Natural killer cell treated with Interleukin-12 subunit alpha and Interleukin-12 subunit beta and Interleukin-15 and Interleukin-18, amount 100 ng/mL, for 72 hours (primary cell): ENCODE data around the gene SMIM8. TPM values are rescaled to one million over a fixed set of nuclear protein-coding genes. Genes with fewer than 3 reads are reported as not detected.
"Not testable (repeated sequence)": the region's sequence is repeated elsewhere in the genome, so short reads cannot be mapped to it uniquely, and the experiment has no call there.

Experiments used
- ATAC-seq, 2 donors: fragments of 150-1000 bp; cut with Tn5 transposase in 1 of 2; sonication (Bioruptor Pico), chemical (Tn5 transposase) in 1 of 2; 2 replicates each; pipeline ENCODE4 v1.10.0; 2021
- DNase-seq: peaks from one replicate; pipeline ENCODE4 v3.0.0; 2022; ENCODE audit warnings: low spot score
- H3K27ac Mint-ChIP-seq, 2 donors: 1 replicate in 1 of 2; 2 replicates in 1 of 2; pipeline ENCODE4 v1.8.0; 2022; ENCODE audit warnings: mixed read lengths in 2 of 2, mild to moderate bottlenecking in 1 of 2, moderate library complexity in 1 of 2
- H3K27me3 Mint-ChIP-seq, 2 donors: 1 replicate in 1 of 2; 2 replicates in 1 of 2; pipeline ENCODE4 v1.8.0; 2022; ENCODE audit warnings: mixed read lengths in 2 of 2
- H3K36me3 Mint-ChIP-seq: one replicate; pipeline ENCODE4 v1.8.0; 2022; ENCODE audit warnings: mixed read lengths
- H3K4me1 Mint-ChIP-seq, 2 donors: 1 replicate in 1 of 2; 2 replicates in 1 of 2; pipeline ENCODE4 v1.8.0; 2022; ENCODE audit warnings: low read depth in 2 of 2, mixed read lengths in 2 of 2, mild to moderate bottlenecking in 1 of 2
- H3K4me3 Mint-ChIP-seq: one replicate; pipeline ENCODE4 v1.8.0; 2022; ENCODE audit warnings: mixed read lengths
- H3K9me3 Mint-ChIP-seq: 2 replicates; pipeline ENCODE4 v1.8.0; 2022; ENCODE audit warnings: mixed read lengths
- total RNA-seq, 2 donors: library from RNA; stranded (reverse); gene quantifications; one replicate each; pipeline ENCODE4 v1.2.3, GENCODE V29; 2022

Gene SMIM8, protein sequence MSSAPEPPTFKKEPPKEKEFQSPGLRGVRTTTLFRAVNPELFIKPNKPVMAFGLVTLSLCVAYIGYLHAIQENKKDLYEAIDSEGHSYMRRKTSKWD
- total RNA-seq, result 1 to 10 TPM; 7.4 to 9.1 TPM

DNA sequence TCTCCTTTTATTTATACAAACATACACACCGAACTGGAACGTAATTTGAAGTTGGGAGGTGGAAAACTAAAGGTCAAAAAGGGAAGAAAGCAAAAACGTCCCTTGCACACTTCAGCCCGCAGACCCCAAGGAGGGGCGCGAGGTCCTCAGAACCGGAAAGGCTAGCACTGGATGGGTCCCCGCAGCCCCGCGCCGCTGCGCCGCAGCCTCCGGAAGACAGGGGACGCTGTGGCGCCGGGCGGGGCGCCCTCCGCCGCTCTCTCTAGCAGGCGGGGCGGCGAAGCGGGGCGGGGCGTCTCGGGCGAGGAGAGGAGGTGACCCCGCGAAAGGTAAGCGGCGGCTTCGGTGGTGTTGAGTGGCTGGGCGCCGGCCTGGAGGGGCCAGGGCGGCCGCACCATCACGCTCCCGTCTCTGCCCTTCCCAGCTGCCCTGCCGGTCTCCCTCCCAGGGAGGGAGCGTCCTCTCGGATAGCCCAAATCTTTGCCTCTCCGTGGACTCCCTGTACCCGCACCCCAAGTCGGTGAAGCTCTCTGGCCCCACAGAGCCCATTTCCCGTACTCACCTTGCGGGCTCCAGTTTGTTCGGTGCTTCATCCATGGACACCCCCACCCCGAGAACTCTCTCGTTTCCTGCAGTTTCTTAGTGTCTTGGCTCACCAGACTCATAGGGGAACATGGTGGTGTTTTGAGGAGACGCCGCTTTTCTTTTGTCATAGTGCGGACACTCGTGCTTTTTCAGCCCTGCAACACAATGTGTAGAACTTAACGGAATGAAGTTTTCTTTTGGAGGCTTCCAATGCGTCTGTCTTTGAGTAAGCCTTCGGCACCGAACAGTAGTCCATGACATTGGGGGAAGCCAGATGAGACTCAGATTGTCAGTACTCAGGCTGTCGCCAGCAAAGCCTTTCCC is at the start of gene SMIM8:
SMIM8 (plus strand) TSS at position 285 of the 909 bp plus-strand sequence. CDS start 14,444 bp downstream, outside the sequence.
- peaks cover 7% of the 10 kb centered on the region for H3K36me3 Mint-ChIP-seq
- DNase-seq, result peak; percentile 88
- peak; percentile 100 for ATAC-seq
- H3K4me3 Mint-ChIP-seq, result peak within 1 kb of the TSS; percentile 99
- H3K27me3 Mint-ChIP-seq, result peaks cover 7 to 15% of the 10 kb centered on the region in 2 donors
- peaks cover 7% of the 10 kb centered on the region for H3K9me3 Mint-ChIP-seq
- H3K4me1 Mint-ChIP-seq, result peaks cover 9 to 14% of the 10 kb centered on the region in 2 donors
- H3K27ac Mint-ChIP-seq, result peak within 1 kb of the TSS; percentile 80 to 92

DNA sequence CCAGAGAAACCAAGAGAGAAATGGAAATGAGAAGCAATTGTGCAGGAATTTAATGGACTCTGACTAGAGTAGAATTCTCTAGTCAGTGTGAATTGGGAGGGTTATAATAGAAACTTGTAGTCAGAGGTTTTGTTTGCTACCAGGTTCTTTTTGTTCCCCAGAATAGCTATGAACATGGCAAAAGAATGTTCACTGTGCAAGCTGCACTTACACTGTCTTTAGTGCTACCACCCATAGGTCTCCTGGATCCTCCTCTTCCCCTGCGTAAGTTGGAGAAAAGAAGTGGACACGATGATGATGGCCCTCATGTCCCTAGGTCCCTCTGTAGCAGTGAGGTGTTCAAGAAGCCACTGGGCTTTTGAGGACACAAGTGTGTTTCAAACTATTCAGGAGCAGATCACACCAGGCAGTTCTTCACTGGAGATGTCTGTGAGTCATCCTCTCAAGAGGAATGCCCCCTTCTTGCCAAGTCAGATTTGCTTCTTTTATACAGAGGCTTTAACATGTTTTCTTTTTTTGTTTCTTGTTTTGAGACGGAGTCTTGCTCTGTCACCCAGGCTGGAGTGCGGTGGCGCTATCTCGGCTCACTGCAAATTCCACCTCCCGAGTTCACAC is 47.6 kb upstream of the SMIM8 start:
- H3K27me3 Mint-ChIP-seq, result no peaks in the 10 kb centered on the region
- ATAC-seq (no peak), DNase-seq (no peak)
- H3K9me3 Mint-ChIP-seq, result peaks cover 3% of the 10 kb centered on the region
- peaks cover 0 to 4% of the 10 kb centered on the region in 2 donors for H3K4me1 Mint-ChIP-seq
- H3K36me3 Mint-ChIP-seq, result no peaks in the 10 kb centered on the region
- H3K27ac Mint-ChIP-seq, result no peak overlapping the region
- no peak overlapping the region for H3K4me3 Mint-ChIP-seq

DNA sequence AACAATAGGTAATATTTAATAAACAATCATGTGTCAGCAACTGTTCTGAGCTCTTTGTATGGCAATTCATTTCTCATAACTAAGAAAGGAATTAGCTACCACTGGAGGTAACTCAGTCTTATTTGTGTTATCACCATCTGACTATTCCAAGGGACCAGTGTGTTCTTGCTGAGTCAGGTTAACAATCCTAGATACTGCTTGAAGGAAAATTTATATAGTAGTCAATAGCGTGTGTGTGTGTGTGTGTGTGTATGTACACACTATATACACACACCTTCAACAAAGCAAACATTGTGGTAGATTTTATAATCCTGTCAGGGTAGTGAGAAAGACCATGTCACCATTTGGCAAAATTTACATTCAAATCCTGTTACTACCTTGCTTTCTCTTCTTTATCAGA is 45.8 kb upstream of the SMIM8 start:
- H3K4me1 Mint-ChIP-seq, result peaks cover 0 to 4% of the 10 kb centered on the region in 2 donors
- H3K9me3 Mint-ChIP-seq, result peaks cover 3% of the 10 kb centered on the region
- H3K36me3 Mint-ChIP-seq, result no peaks in the 10 kb centered on the region
- ATAC-seq, result no peak
- no peaks in the 10 kb centered on the region for H3K27me3 Mint-ChIP-seq
- H3K4me3 Mint-ChIP-seq, result no peak overlapping the region
- no peak for DNase-seq
- H3K27ac Mint-ChIP-seq, result no peak overlapping the region

DNA sequence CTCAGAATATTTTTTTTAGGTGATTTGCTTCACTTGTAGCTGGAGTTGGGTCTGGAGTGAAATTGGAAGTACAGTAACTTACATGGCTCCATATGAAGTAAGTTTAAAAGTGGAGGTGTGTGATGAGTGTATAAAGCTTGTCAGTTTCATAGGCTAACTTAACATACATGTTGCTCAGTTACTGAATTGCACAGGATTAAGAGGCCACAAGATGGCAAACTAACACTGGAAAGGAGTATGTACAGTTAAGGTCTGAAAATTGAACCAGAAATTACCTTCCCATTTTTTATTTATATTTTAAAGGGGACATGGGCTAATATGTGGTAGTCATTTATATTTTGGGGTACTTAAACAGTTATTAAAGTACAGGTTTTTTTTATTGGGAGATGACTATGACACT is 45.3 kb upstream of the SMIM8 start:
- Mint-ChIP-seq H3K27ac (no peak overlapping the region), H3K27me3 (no peaks in the 10 kb centered on the region), H3K4me1 (peaks cover 0 to 4% of the 10 kb centered on the region in 2 donors), H3K9me3 (peaks cover 2% of the 10 kb centered on the region), H3K4me3 (no peak overlapping the region), H3K36me3 (no peaks in the 10 kb centered on the region)
- ATAC-seq (no peak), DNase-seq (no peak)

DNA sequence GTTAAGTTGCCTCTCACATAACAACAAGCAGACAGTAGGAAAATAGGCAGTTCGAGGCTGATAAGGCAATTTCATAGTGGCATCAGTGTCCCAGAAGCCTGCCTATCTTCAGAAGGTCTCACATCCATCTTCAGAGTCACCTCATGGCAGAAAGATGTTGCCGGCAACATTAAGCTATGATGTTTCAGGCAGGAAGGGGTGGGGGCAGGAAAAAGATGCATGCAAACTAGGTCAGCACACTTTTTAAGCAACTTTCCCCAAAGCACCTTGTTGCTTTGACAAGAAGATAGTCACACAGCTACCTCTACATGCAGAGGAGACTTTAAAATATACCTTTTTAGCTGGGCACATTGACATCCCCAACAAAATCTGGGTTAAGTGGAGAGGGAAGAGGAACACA is 43.2 kb upstream of the SMIM8 start:
- no peak overlapping the region for H3K4me3 Mint-ChIP-seq
- H3K36me3 Mint-ChIP-seq, result no peaks in the 10 kb centered on the region
- no peaks in the 10 kb centered on the region for H3K27me3 Mint-ChIP-seq
- H3K27ac Mint-ChIP-seq, result peak overlapping the region in 1 of 2 donors; percentile 30
- DNase-seq (no peak), ATAC-seq (no peak)
- no peaks in the 10 kb centered on the region for H3K9me3 Mint-ChIP-seq
- H3K4me1 Mint-ChIP-seq, result peaks cover 0 to 4% of the 10 kb centered on the region in 2 donors

DNA sequence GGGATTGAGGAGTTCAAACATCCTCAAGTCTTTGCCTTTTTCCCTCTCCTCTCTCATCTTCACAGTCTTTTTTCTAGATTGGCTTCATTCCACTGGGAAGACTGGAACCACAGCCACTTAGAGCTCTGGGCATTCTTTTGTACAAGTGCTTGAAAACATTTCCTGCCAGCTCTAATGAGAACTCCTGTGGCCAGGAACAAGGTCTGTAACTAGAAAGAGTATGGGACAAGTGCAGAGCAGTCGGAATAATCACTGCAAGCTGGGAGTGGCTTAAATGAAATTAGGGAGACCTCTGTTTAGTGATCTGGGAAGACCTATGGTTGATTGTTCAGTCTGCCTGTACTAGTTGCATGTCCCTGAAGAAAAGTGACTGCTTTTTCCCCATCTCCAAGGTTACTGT is 41.0 kb upstream of the SMIM8 start:
- no peaks in the 10 kb centered on the region for H3K36me3 Mint-ChIP-seq
- H3K4me3 Mint-ChIP-seq, result no peak overlapping the region
- peaks cover 12 to 13% of the 10 kb centered on the region in 2 donors for H3K27me3 Mint-ChIP-seq
- ATAC-seq (no peak), DNase-seq (no peak)
- H3K9me3 Mint-ChIP-seq, result peaks cover 3% of the 10 kb centered on the region
- H3K4me1 Mint-ChIP-seq, result peaks cover 0 to 4% of the 10 kb centered on the region in 2 donors
- no peak overlapping the region for H3K27ac Mint-ChIP-seq

DNA sequence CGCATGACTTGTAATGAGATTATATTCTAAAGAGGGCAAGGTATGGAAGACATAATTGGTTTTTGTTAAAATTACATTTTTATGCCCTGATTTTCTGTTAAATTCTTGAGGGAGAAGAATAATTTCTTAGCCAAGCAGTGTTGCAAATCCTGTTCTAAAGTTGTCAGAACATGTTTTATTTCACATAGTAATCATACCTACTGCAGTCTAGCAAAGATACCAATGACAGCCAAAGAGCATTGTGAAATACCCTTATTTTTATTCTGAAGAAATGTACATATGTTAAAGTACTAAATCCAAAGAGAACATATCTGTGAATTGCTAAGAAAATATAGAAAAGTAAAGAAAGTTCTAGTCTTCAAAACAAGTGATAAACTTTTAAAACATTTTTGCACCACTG is 39.6 kb upstream of the SMIM8 start:
- Mint-ChIP-seq H3K9me3 (peaks cover 3% of the 10 kb centered on the region), H3K36me3 (no peaks in the 10 kb centered on the region), H3K27me3 (peaks cover 16 to 22% of the 10 kb centered on the region in 2 donors), H3K4me1 (peaks cover 0 to 4% of the 10 kb centered on the region in 2 donors), H3K27ac (no peak overlapping the region), H3K4me3 (no peak overlapping the region)
- DNase-seq (no peak), ATAC-seq (no peak)

DNA sequence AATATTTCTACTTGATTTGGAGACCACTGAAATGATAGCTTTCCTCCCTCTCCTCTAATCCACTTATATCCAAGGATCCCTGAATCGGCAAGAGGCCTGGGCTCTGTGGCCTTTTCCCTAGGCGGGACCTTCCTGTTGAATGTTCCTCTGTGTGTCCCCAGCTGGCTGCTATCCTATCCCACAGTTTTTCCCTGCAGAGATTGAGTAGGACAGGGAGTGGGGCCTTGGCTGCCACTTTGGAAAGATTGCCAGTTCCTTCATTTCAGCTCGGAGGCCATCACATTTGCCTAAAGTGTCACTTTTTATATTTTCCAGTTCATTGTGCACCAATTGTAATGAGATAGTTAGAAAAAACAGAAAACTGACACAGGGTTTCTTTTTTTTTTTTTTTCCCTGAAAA is 38.9 kb upstream of the SMIM8 start:
- no peak for DNase-seq
- Mint-ChIP-seq H3K4me1 (peaks cover 0 to 4% of the 10 kb centered on the region in 2 donors), H3K9me3 (peaks cover 3% of the 10 kb centered on the region), H3K27ac (no peak overlapping the region), H3K27me3 (peaks cover 18 to 24% of the 10 kb centered on the region in 2 donors), H3K4me3 (no peak overlapping the region), H3K36me3 (no peaks in the 10 kb centered on the region)
- ATAC-seq, result no peak

DNA sequence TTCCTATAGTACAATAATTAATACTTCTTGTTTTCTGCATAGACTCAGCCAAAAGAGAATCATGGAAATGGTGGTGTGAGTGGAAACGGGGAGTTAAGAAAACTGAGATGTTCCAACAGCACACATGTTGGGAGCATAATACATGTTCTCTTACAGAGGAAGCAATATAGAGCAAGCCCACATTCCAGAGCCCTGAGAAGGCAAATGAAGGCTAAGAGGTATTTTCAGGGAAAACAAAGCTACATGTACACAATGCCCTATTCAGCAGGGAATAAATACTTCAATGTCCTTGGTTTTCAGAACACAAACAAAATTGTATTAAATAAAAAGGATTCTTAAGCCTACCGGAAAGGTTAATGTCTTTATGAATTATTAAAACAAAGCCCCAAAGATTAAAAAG is 35.1 kb upstream of the SMIM8 start:
- H3K4me3 Mint-ChIP-seq, result no peak overlapping the region
- H3K4me1 Mint-ChIP-seq, result no peaks in the 10 kb centered on the region
- H3K27ac Mint-ChIP-seq, result no peak overlapping the region
- DNase-seq (no peak), ATAC-seq (no peak)
- peaks cover 3% of the 10 kb centered on the region for H3K9me3 Mint-ChIP-seq
- H3K27me3 Mint-ChIP-seq, result peaks cover 26 to 33% of the 10 kb centered on the region in 2 donors
- no peaks in the 10 kb centered on the region for H3K36me3 Mint-ChIP-seq

DNA sequence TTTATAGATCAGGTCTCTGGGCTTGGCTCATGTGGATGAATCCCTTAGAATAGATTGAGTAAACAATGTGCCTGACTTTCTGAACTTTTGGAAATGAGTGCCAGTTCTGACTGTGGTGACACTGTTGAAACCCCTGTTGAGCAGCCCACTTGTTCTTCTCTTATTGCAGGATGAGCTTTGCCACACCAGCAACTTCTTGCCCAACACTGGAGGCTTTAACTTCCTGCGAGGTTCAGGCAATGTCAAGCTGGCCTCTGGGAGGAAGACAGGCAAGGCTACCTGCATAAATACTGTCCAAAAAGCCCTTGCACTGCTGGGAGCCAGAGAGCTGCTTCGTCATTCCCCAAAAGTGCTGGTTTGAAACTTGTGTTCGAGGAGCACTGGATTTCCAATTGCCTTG is 32.8 kb upstream of the SMIM8 start:
- Mint-ChIP-seq H3K27me3 (peaks cover 29 to 40% of the 10 kb centered on the region in 2 donors), H3K36me3 (no peaks in the 10 kb centered on the region), H3K9me3 (peaks cover 3% of the 10 kb centered on the region), H3K4me3 (no peak overlapping the region), H3K27ac (no peak overlapping the region), H3K4me1 (no peaks in the 10 kb centered on the region)
- ATAC-seq (no peak), DNase-seq (no peak)

DNA sequence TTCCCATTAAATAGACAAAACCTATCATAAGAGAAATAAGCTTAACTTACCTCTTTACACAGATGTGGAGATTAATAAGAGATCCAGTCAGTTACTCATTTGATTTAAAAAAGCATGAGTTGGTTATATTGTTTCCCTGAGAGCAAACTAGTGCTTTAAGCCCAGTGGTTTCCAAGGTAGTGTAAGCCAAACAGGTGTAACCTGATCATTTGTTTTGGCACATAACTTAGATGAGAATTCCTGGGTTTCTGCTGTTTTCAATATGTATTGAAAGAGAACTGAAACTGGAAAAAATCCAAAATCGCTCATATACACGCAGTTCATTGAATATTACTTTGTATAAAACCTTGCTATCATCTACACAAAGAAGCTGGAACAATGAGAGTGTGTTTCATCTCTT is 30.5 kb upstream of the SMIM8 start:
- DNase-seq, result no peak
- Mint-ChIP-seq H3K36me3 (no peaks in the 10 kb centered on the region), H3K27ac (no peak overlapping the region), H3K27me3 (peaks cover 18 to 44% of the 10 kb centered on the region in 2 donors), H3K9me3 (no peaks in the 10 kb centered on the region), H3K4me1 (no peaks in the 10 kb centered on the region), H3K4me3 (no peak overlapping the region)
- no peak for ATAC-seq

DNA sequence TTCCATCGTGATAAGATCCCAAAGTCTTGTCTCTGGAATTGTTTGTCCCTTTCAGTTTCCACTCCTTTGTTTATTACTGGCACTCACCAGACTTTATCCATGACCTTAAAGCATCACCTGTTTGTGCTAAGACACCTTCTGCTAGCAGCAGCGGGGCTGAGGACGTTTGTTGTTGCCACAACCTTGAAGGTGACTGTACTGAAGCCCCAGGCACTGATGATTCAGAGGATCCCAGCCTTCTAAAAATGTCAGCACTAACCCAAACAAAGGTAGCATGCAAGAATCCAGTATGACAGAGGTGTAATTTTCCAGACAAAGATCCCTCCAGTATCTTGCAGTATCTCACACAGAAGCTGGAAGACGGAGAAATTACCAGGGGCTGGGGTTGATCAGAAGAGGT is 28.9 kb upstream of the SMIM8 start:
- H3K4me3 Mint-ChIP-seq, result no peak overlapping the region
- no peaks in the 10 kb centered on the region for H3K9me3 Mint-ChIP-seq
- H3K27me3 Mint-ChIP-seq, result peaks cover 21 to 44% of the 10 kb centered on the region in 2 donors
- H3K4me1 Mint-ChIP-seq, result no peaks in the 10 kb centered on the region
- ATAC-seq (no peak), DNase-seq (no peak)
- H3K27ac Mint-ChIP-seq, result no peak overlapping the region
- no peaks in the 10 kb centered on the region for H3K36me3 Mint-ChIP-seq

DNA sequence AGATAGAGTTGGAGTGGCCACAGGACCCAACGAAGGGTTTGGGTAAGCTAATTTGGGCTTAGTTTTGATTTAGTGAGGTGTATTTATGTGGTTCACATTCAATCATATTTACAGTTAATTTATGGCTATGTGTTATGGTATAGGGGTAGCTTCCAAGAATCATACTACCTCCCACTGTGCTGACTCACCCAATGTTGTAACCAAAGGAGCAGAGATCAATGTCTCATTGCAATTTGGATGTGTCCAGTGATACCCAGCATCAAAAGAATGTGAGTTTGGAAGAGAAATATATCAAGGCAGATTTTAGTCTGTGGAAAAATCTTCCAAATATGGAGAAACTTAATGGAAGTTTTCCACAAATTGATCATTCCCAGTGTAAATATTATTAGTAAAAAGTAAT is 25.3 kb upstream of the SMIM8 start:
- Mint-ChIP-seq H3K27me3 (peaks cover 26 to 63% of the 10 kb centered on the region in 2 donors), H3K36me3 (no peaks in the 10 kb centered on the region), H3K4me3 (no peak overlapping the region), H3K4me1 (no peaks in the 10 kb centered on the region), H3K9me3 (no peaks in the 10 kb centered on the region), H3K27ac (no peak overlapping the region)
- DNase-seq (no peak), ATAC-seq (no peak)

DNA sequence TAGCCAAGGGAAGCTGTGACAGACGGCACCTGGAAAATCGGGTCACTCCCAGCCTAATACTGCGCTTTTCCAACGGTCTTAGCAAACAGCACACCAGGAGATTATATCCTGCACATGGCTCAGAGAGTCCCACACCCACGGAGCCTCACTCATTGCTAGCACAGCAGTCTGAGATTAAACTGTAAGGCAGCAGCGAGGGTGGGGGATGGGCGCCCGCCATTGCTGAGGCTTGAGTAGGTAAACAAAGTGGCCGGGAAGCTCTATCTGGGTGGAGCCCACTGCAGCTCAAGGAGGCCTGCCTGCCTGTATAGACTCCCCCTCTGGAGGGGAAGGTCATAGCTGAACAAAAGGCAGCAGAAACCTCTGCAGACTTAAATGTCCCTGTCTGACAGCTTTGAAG is 21.1 kb upstream of the SMIM8 start:
- not testable (repeated sequence) for H3K9me3 Mint-ChIP-seq, H3K27ac Mint-ChIP-seq, DNase-seq, H3K4me3 Mint-ChIP-seq, H3K36me3 Mint-ChIP-seq, H3K4me1 Mint-ChIP-seq, ATAC-seq
- H3K27me3 Mint-ChIP-seq, result peaks cover 37 to 60% of the 10 kb centered on the region in 2 donors
